Smooth muscle cell (in vitro differentiated cells): Measurements from ENCODE around the gene PDZK1. TPM values are rescaled to one million over a fixed set of nuclear protein-coding genes. Genes with fewer than 3 reads are reported as not detected.

ENCODE experiments used
- DNase-seq: peaks from one replicate; lab custom pipeline; 2025; ENCODE audit not compliant: unreplicated experiment; lab: John Stamatoyannopoulos, UW
- H2AFZ ChIP-seq: fragments of 200-600 bp; sonication (generic); 2 replicates; pipeline ENCODE4 v1.6.0; 2016; ENCODE audit warnings: antibody characterized with exemption, low read depth, mild to moderate bottlenecking
- H3F3A ChIP-seq: fragments of 200-600 bp; sonication (generic); 2 replicates; pipeline ENCODE4 v1.6.0; 2017; ENCODE audit warnings: antibody characterized with exemption, low read depth
- H3K27ac ChIP-seq: fragments of 200-600 bp; sonication (generic); 2 replicates; pipeline ENCODE4 v1.5.1; 2016; ENCODE audit warnings: low read depth, mild to moderate bottlenecking
- H3K27me3 ChIP-seq: fragments of 200-600 bp; sonication (generic); 2 replicates; pipeline ENCODE4 v1.6.1; 2016; ENCODE audit warnings: low read depth, mild to moderate bottlenecking
- H3K36me3 ChIP-seq: fragments of 200-600 bp; sonication (generic); 2 replicates; pipeline ENCODE4 v1.5.1; 2016; ENCODE audit warnings: low read depth
- H3K4me1 ChIP-seq: fragments of 200-600 bp; sonication (generic); 2 replicates; pipeline ENCODE4 v1.5.1; 2016; ENCODE audit warnings: low read depth
- H3K4me2 ChIP-seq: fragments of 200-600 bp; sonication (generic); 2 replicates; pipeline ENCODE4 v1.6.0; 2016; ENCODE audit warnings: mild to moderate bottlenecking
- H3K4me3 ChIP-seq: fragments of 200-600 bp; sonication (generic); 2 replicates; pipeline ENCODE4 v1.5.1; 2016; ENCODE audit warnings: mild to moderate bottlenecking
- H3K79me2 ChIP-seq: fragments of 200-600 bp; sonication (generic); 2 replicates; pipeline ENCODE4 v1.6.0; 2016; ENCODE audit warnings: low read depth, mild to moderate bottlenecking
- H3K9ac ChIP-seq: fragments of 200-600 bp; sonication (generic); 2 replicates; pipeline ENCODE4 v1.6.0; 2016; ENCODE audit warnings: low read depth
- H3K9me3 ChIP-seq: fragments of 200-600 bp; sonication (generic); replicated peaks from 2 replicates; pipeline ENCODE4 v1.5.1; 2016; ENCODE audit warnings: low read depth
- H4K20me1 ChIP-seq: fragments of 200-600 bp; sonication (generic); 2 replicates; pipeline ENCODE4 v1.6.0; 2016; ENCODE audit warnings: low read depth
- CTCF ChIP-seq: fragments of 200-600 bp; sonication (generic); IDR thresholded peaks from 2 replicates; pipeline ENCODE4 v1.5.1; 2017; ENCODE audit warnings: borderline replicate concordance, mild to moderate bottlenecking, antibody characterized with exemption; ENCODE audit not compliant: insufficient read depth, poor library complexity, severe bottlenecking
- WGBS: methylation state at CpG from one replicate; pipeline ENCODE4 v1.1.7; 2016; ENCODE audit warnings: low lambda C conversion rate; 5-methylcytosine and 5-hydroxymethylcytosine counted together
- polyA plus RNA-seq: library from polyadenylated mRNA; unstranded; fragments of >200 nt; fragmentation: Nextera tagmentation; extraction: Ambion mirVana; gene quantifications from 2 replicates; pipeline ENCODE4 v1.2.1, GENCODE V29; 2016
- total RNA-seq: library from RNA; depleted of rRNA; stranded (reverse); fragments of >200 nt; gene quantifications from 2 replicates; pipeline ENCODE4 v1.2.3, GENCODE V29; 2014

PDZK1 gene
- total and polyA plus RNA-seq, 2 experiments from 2014 or later: 0.45 TPM; not detected in 1

GRCh38 chr1:145696630-145696960 lies 10.6 kb downstream of the PDZK1 start:
- H2AFZ ChIP-seq: no peak overlapping the region
- TF ChIP-seq CTCF: no peak
- H4K20me1 ChIP-seq: no peaks in the 10 kb centered on the region
- H3K36me3 ChIP-seq: no peaks in the 10 kb centered on the region
- no peaks in the 10 kb centered on the region for H3K27me3 ChIP-seq
- H3K4me3 ChIP-seq: no peak overlapping the region
- H3K9ac ChIP-seq: no peak overlapping the region
- H3K4me2 ChIP-seq: no peak overlapping the region
- no peak overlapping the region for H3K27ac ChIP-seq
- no peaks in the 10 kb centered on the region for H3K9me3 ChIP-seq
- no peaks in the 10 kb centered on the region for H3K4me1 ChIP-seq
- no peak for DNase-seq
- 93% methylated on average over 3 of the region's 3 CpGs for WGBS
- H3F3A ChIP-seq: no peaks in the 10 kb centered on the region
- no peaks in the 10 kb centered on the region for H3K79me2 ChIP-seq

GRCh38 chr1:145695821-145696629 lies 11.1 kb downstream of the PDZK1 start:
- Histone ChIP-seq H3K4me2 (no peak overlapping the region), H3K36me3 (no peaks in the 10 kb centered on the region), H4K20me1 (no peaks in the 10 kb centered on the region), H3K4me1 (no peaks in the 10 kb centered on the region), H3K79me2 (no peaks in the 10 kb centered on the region), H2AFZ (no peak overlapping the region), H3K4me3 (no peak overlapping the region), H3K9me3 (no peaks in the 10 kb centered on the region), H3K9ac (no peak overlapping the region), H3K27me3 (no peaks in the 10 kb centered on the region), H3K27ac (no peak overlapping the region), H3F3A (no peaks in the 10 kb centered on the region)
- no peak for DNase-seq
- no peak for TF ChIP-seq CTCF
- 86% methylated on average over 5 of the region's 5 CpGs for WGBS

GRCh38 chr1:145692785-145693443 lies 14.3 kb downstream of the PDZK1 start:
- no peaks in the 10 kb centered on the region for H4K20me1 ChIP-seq
- H3K27ac ChIP-seq: no peak overlapping the region
- no peaks in the 10 kb centered on the region for H3K36me3 ChIP-seq
- DNase-seq: no peak
- no peaks in the 10 kb centered on the region for H3F3A ChIP-seq
- no peaks in the 10 kb centered on the region for H3K27me3 ChIP-seq
- no peak overlapping the region for H2AFZ ChIP-seq
- no peak for TF ChIP-seq CTCF
- H3K4me3 ChIP-seq: no peak overlapping the region
- H3K9ac ChIP-seq: no peak overlapping the region
- H3K4me2 ChIP-seq: no peak overlapping the region
- no peaks in the 10 kb centered on the region for H3K9me3 ChIP-seq
- no peaks in the 10 kb centered on the region for H3K4me1 ChIP-seq
- no peaks in the 10 kb centered on the region for H3K79me2 ChIP-seq
- 90% methylated on average over 11 of the region's 11 CpGs for WGBS
